GM18498 (cell line): Measurements from ENCODE around the gene SCRN1.
"Not testable (repeated sequence)": the region's sequence is repeated elsewhere in the genome, so short reads cannot be mapped to it uniquely, and the experiment has no call there.

ENCODE experiments used
- ATAC-seq: cut with Tn5 transposase; IDR thresholded peaks from one replicate; pipeline ENCODE4 v1.9.1; 2021; ENCODE audit warnings: mild to moderate bottlenecking, moderate library complexity; ENCODE audit not compliant: unreplicated experiment

The SCRN1 gene

DNA sequence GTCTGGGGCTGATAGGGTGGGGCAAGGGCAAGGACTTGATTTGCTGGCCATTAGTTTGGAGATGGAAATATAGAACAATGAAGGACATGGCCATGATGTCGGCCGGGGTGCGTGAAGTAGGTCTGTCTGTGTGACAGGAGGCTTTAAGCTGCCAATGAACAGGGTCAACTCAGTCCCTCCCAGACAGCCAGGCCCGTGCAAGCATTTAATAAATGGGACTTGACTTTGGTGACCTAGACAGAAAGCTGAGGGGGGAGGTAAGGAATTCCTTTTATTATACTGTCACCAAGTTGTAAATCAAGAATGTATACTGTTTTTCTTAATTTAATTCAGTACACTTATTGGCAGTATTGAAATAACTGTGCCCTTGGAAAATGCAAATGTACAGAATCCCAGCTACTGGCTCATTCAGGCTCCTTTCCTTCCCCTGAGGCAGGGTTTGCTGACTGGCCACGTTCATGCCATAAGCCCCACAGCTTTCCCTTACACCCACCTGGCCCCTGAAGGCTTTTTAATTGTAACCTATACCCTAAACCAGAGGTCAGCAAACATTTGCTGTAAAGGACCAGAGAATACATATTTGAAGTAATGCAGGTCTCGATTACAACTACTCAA lies 96.1 kb downstream of the SCRN1 start:
- ATAC-seq, result no peak

DNA sequence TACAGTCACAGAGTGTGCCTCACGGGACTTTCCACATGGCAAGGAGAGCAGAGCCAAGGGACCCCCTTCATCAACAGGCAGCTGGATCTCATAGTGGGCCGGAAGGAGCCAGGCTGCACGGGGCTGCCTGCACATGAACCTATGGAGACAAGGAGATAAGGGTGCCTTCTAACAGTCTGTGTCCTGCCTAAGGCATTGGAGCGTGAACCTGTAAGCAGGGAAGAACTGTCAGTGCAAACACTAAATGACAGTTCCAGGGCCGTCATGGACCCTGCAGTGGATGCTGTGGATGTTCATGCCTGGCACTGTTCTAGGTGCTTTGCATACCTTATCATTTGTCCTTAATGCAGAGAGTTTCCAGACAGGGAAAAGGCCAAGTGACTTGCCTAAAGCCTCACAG lies 97.4 kb downstream of the SCRN1 start:
- ATAC-seq, result no peak

- no peak for ATAC-seq
These were observed 97.8 kb downstream of the SCRN1 start for GRCh38 chr7:29891766-29892165.

DNA sequence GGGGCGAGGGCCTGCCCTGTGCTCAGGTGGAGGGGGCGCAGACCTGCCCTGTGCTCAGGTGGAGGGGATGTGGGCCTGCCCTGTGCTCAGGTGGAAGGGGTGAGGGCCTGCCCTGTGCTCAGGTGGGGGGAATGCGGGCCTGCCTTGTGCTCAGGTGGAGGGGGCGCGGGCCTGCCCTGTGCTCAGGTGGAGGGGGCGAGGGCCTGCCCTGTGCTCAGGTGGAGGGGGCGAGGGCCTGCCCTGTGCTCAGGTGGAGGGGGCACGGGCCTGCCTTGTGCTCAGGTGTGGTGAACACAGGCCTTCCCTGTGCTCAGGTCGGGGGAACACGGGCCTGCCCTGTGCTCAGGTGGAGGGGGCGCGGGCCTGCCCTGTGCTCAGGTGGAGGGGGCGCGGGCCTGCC lies 98.8 kb downstream of the SCRN1 start:
- ATAC-seq, result not testable (repeated sequence)

DNA sequence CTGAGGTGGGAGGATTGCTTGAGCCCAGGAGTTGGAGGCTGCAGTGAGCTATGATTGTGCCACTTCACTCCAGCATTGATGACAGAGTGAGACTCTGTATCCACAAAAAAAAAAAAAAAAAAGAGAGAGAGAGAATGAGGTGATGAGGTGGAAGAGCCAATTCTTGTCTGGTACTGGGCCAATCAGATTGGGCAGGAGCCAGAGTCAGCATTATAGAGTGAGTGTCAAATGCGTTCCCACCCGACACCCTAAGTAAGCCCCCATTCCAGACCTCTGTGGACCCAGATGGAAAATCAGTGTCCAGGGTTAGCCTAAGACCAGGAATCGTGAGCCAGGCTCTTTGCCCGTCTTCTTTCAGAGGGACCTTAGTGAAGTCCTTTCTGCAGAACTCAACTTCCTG lies 99.3 kb downstream of the SCRN1 start:
- ATAC-seq, result no peak

DNA sequence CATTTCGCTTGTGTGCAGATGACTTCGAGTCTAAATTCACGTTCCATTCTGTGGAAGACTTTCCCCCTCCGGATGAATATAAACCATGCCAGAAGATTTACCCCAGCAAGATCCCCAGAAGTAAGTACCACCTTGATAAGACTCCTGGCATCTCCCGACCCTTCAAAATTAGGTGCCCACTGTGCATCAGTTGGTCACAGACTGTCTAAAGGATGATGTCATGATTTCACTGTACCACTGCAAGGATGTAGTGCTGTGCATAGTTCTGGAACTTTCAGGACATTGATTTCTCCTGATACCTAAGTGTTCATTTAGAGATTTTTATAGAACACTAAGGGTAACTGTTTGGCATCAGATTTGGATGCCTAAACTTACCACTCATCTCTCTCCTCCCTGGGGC lies 100.3 kb downstream of the SCRN1 start:
- no peak for ATAC-seq

DNA sequence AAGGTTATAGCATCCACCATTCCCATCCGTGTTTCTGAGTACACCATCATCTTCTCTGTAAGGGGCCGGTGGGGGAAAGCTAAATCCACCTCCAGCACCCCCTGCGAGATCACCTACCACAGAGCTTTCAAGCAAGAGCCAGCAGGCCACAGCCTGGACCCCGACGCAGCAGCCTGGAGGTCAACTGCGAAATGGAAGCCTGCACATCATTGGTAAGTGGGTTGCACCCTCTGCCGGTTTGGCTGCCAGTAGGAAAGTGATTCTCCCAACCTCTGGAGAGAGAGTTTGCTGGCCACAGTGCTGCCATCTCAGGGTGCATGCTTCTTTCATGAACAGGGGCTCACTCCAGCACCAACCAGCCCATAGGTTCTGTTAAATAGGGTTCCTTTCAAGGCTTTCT lies 101.6 kb downstream of the SCRN1 start:
- ATAC-seq, result no peak

DNA sequence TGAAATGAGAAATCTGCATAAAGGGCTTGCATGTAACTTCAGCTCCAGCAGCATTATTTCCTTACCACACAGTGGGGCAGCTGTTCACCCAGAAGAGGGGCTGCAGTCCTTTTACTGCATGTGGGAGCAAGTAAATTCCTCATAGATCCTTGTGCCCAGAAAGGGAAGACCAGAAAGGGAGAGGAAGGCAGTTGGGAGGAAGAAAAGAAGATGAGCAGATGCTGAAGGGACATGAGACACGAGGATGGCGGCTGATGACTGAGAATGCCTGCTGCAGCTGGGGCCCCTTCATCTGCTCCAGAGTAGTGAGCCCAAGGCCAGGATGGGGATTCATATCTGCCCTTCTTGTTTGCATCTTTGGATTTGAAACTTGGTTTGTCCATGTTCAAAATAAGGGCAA lies 102.8 kb downstream of the SCRN1 start:
- no peak for ATAC-seq

GRCh38 chr7:29885626-29886025 lies 104.0 kb downstream of the SCRN1 start:
- ATAC-seq, result no peak

DNA sequence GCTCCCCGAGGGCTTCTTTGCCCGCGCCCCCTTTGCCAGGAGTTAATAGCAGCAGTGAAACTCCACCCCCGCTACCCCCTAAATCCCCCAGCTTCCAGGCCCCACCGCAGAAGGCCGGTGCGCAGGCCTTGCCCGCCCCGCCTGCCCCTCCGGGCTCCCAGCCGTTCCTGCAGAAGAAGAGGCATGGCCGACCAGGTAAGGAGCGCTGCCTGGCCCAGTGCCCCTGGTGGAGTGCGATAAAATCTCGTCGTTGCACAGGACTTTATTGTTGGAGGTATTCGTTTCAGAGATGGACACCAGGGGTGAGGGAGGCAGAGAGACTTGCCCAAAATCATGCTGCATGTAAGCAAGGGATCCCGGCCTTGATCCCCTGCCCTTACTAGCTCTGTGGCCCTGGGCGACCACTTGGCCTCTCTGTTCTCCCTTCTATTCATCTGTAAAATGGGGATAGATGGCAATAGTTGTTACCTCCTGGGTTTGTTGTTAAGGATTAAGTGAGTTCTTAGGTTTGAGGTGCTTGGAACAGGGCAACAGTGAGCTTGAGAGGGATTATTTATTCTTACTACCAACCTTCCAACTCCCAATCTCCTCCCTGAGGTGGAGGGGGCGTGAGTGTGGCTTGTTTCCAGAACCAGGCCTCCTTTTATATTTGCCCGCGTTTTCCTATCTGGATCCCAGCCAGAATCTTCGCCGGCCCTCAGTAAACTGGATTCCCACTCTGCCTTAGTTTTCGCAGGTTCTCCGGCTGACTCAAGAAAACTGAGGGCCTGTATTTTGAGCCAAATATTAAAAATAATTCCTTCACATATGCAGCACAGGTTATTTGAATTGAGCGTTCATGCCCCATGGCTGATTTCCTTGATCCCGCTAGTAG lies 105.0 kb downstream of the SCRN1 start:
- ATAC-seq, result no peak

DNA sequence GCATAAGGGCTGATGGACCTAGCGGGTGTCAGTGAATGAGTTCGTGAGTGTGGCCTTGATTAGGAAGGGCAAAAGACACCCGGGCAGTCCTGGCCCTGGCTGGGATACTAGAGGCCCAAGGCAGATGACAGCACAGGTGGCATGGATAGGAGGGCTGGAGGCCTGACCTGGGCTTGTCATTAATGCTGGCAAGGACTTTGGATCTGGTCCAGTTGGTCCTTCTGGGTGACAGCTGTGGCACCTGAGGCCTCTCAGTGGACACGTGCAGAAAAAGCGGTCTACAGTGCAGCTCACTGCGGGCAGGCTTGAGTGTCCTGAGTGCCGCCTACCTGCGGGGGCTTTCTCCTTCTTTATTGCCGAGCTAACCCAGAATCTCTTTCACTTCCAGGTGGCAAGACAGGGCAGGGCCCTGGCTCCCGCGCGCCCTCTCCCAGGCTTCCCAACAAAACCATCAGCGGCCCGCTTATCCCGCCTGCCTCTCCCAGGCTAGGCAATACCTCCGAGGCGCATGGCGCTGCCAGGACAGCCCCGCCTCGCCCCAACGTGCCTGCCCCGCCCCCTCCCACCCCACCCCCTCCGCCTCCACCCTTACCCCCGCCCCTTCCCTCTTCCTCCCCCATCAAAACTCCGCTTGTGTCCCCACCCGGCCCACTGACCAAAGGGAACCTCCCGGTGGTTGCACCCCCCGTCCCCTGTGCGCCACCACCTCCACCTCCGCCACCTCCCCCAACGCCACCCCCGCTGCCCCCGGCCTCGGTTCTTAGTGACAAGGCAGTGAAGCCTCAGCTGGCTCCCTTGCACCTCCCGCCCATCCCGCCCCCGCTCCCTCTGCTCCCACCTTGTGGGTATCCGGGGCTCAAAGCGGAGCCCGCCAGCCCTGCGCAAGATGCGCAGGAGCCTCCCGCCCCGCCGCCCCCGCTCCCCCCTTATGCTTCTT lies 105.9 kb downstream of the SCRN1 start:
- no peak for ATAC-seq

DNA sequence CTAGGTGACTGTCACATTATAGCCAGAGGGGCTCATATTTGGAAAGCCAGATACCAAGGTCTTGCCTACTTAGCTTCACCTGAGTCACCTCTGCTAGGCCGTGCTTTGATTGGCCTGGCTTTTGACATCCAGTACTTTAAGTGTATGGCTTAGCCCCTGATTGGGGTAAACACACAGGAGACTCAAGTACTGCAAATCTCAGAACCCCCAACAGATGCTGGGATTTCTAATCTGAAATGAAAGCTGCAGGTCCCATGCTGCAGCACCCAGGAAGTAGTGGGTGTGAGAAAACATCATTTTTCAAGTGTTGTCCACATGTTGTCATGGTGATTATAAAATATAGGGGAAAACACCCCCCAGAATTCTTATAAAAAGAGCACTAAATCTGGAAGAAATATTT lies 107.1 kb downstream of the SCRN1 start:
- ATAC-seq, result no peak

DNA sequence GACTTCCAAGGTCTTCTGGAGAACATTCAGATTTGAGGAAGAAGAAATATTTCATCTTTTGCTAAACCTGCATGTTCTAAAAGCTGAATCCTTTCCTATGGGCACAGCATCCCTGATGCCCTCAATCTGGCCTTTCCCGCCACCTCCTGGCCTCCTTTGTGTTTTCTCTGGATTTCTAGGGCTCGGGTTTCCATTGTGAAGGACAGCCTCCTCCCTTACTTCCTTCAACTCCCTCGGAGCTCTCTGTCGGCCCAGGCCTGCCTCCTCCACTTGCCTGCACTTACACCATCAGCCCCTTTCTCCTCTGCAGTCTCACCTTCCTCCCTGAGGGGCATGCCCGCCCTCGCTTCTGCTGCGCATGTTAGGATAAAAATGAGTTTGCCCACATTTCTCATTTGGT lies 107.9 kb downstream of the SCRN1 start:
- no peak for ATAC-seq

GRCh38 chr7:29879609-29880008 lies 110.0 kb downstream of the SCRN1 start:
- no peak for ATAC-seq

DNA sequence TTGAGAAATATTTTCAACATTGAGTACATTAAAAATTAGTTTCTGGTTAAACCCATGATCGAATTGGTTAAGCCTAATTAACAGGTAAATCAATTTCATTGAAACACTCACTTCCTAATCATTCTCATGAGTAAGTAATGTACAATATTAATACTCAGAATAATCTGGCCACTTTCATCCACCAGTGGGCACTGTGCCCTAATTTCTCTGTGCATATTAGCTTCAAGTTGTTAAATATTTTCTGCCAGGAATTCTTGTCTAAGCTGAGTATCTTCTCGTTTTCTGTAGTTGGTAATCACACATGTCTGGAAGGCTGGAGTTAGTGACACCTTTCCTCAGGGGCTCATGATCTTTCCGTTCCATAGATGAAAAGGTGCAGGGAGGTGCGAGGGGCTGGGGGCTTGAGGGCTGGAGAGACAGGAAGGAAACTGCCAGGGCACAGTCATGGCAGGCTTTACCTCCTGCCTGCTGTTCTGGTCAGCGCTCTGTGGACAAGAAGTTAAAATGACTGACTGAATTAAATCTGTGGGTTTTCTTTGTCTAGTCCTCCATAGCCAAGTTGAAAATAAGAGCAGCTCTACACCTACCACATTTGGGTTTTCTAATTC lies 111.4 kb downstream of the SCRN1 start:
- no peak for ATAC-seq

- ATAC-seq, result no peak
These were observed 112.4 kb downstream of the SCRN1 start for GRCh38 chr7:29877196-29877595.

- ATAC-seq, result no peak
These were observed 113.9 kb downstream of the SCRN1 start for GRCh38 chr7:29875741-29876140.

DNA sequence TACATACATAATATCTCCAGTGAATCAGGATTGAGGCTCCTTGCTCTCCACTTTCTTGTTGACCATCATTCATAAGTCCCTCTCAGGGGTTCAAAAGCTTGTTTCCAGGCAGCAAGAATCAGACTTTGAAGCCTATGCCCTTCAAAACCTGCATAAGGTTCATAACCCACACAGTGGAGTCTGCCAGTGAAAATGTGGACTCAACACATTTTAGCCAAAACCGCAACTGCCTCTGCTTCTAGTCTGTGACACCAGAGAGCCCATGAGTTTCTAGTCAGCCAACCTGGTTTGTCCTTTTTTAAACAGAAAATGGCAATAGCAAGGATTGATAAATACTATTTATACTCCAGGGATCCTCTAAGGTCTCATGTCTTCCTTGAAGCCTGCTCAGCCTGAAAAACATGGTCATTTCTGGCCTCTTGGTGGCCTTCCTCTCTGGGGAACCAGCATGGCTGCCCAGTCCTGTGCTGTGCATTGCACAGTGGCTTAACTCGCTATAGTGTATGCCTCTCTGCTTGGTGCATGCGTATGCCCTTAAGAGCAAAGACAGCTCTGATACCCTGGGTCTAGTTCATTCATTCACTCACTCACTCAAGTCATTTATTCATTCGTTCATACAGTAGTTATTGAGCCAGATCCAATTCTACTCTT lies 115.8 kb downstream of the SCRN1 start:
- no peak for ATAC-seq

DNA sequence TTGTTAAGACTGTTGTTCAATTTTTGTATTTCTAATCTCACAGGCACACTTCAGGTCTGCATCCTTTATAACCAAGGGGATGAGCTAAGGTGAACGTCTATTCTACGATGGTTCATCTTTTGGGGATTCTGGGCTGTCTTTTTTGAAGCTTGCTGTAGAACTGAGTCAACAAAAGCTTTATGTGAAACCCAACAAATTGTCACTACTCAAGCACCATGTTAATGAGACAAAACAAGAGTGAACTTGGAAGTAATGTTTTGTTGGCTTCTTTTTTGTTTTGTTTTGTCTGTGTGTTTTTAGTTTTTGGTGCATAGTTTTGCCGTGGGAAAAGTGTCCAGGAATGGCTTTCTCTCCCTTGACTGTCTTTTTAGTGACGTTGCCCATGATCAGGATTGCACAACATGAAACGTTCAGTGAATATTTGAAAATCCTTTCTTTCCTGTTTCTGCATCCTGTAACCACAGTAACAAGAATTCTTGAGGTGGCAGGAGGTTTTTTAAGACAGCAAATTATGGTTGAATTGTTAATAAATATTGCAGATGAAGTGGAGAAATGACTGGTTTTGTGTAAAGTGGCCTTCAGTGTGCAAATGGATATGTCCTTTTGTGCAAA lies 117.7 kb downstream of the SCRN1 start:
- no peak for ATAC-seq
